Measurements from ENCODE around the gene FAM193B. TPM values are rescaled to one million over a fixed set of nuclear protein-coding genes. Genes with fewer than 3 reads are reported as not detected.

Gene FAM193B
- total RNA-seq, 1 experiment from 2014 or later: 43.8 TPM

DNA sequence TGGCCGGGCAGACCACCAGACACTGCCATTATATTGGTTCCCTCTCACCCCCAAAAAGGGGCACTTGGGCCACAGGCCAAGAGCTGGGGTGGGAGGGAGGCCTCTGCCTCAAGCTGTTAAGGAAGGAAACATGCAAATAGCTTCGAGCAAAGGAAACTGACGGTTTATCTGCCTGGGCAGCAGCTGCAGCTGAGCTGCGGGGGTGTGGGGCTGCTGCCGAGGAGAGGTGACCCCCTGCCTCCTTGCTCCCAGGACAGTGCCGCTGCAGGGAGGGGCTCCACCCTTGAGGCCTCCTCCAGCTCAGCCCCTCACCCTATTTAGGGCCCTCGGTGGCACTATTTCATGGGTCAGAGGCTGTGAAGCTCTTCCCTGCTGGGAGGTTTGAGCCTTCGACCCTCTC lies 45.5 kb downstream of the FAM193B start:
- ChIA-PET POLR2A (ENCODE audit: low non-redundant PET) (no interaction called here), CTCF (no interaction called here)
- H3K27ac ChIP-seq (ENCODE audit: low read depth, low read length, poor library complexity, severe bottlenecking): no peak overlapping the region
- peaks cover 33% of the 10 kb centered on the region for H3K36me3 ChIP-seq (ENCODE audit: insufficient read depth, low read length, poor library complexity, severe bottlenecking)
- no peaks in the 10 kb centered on the region for H3K4me1 ChIP-seq (ENCODE audit: insufficient read depth, low read length, poor library complexity, severe bottlenecking)
- no peak overlapping the region for H3K4me3 ChIP-seq (ENCODE audit: low read depth, low read length, poor library complexity, severe bottlenecking)
- no peak for TF ChIP-seq EZH2 (IDR thresholded peaks at IDR 0.05; ENCODE audit: borderline replicate concordance, low read depth, low read length, poor library complexity, severe bottlenecking)
- TF ChIP-seq, protein P1, sequence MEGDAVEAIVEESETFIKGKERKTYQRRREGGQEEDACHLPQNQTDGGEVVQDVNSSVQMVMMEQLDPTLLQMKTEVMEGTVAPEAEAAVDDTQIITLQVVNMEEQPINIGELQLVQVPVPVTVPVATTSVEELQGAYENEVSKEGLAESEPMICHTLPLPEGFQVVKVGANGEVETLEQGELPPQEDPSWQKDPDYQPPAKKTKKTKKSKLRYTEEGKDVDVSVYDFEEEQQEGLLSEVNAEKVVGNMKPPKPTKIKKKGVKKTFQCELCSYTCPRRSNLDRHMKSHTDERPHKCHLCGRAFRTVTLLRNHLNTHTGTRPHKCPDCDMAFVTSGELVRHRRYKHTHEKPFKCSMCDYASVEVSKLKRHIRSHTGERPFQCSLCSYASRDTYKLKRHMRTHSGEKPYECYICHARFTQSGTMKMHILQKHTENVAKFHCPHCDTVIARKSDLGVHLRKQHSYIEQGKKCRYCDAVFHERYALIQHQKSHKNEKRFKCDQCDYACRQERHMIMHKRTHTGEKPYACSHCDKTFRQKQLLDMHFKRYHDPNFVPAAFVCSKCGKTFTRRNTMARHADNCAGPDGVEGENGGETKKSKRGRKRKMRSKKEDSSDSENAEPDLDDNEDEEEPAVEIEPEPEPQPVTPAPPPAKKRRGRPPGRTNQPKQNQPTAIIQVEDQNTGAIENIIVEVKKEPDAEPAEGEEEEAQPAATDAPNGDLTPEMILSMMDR (conservative IDR thresholded peaks at IDR 0.05; ENCODE audit: low read depth, low read length): no peak
- BruUV-seq (replicated peaks): no TSS peak
- H3K9me3 ChIP-seq (ENCODE audit: low read depth, low read length, poor library complexity, severe bottlenecking): no peaks in the 10 kb centered on the region
- intact Hi-C loops (cut with micrococcal nuclease; ENCODE audit: unreplicated experiment): no loop called here
- no peaks in the 10 kb centered on the region for H3K27me3 ChIP-seq (replicated peaks; ENCODE audit: insufficient read depth, low read depth, low read length, poor library complexity)
- DNase-seq (ENCODE audit: low spot score): no peak

DNA sequence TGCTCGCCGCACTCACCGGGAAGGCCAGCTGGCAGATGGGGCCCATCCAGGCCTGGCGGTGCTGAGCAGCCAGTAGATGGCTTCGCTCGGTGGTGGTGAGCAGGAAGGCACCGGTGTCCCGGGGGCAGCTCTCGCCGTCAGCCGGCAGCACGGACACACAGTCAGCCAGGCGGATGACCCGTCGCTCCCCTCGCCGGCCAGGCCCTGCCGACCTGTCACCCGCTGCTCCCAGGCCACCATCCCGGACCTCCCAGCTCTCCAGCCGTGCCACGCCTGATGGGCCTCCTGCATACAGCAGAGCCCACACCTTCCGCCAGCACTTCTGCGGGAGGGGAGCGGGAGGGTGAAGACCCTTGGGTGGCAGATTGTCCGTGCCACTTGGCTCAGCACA lies 46.1 kb downstream of the FAM193B start:
- no peak overlapping the region for H3K27ac ChIP-seq (ENCODE audit: low read depth, low read length, poor library complexity, severe bottlenecking)
- POLR2A ChIA-PET (ENCODE audit: low non-redundant PET): no interaction called here
- no peak overlapping the region for H3K4me3 ChIP-seq (ENCODE audit: low read depth, low read length, poor library complexity, severe bottlenecking)
- BruUV-seq (replicated peaks): no TSS peak
- TF ChIP-seq, protein P1 (conservative IDR thresholded peaks at IDR 0.05; ENCODE audit: low read depth, low read length): no peak
- CTCF ChIA-PET: no interaction called here
- no peaks in the 10 kb centered on the region for H3K9me3 ChIP-seq (ENCODE audit: low read depth, low read length, poor library complexity, severe bottlenecking)
- intact Hi-C loops (cut with micrococcal nuclease; ENCODE audit: unreplicated experiment): no loop called here
- peaks cover 27% of the 10 kb centered on the region for H3K36me3 ChIP-seq (ENCODE audit: insufficient read depth, low read length, poor library complexity, severe bottlenecking)
- no peaks in the 10 kb centered on the region for H3K27me3 ChIP-seq (replicated peaks; ENCODE audit: insufficient read depth, low read depth, low read length, poor library complexity)
- no peak for DNase-seq (ENCODE audit: low spot score)
- no peaks in the 10 kb centered on the region for H3K4me1 ChIP-seq (ENCODE audit: insufficient read depth, low read length, poor library complexity, severe bottlenecking)

DNA sequence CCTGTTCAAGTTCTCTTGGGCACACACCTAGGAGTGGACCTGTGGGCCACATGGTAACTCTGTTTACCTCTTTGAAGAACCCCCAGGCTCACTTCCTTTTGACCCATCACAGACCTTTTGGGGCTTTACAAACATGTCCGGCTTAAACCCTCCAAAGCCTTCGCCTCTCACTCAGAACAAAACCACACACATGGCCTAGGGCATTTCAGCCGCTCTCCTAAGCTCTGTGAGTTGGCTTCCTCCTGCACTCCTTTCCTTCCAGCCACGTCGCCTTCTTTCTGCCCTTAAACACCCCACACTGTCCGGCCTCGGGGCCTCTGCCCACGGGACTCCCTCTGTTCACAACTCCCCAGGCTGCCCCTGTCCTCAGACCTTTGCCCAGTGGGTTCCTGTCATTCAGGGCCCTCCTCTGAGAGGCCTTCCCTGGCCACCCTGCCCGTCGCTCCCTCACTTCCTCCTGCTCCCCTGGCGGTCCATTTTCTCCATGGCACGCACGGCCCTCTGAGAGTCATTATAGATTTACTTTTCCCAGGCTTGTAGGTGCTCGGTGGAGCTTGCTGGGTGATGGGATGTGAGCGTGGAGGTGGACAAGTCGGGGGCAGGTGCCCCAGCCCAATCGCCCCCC lies 46.7 kb downstream of the FAM193B start:
- H3K4me3 ChIP-seq (ENCODE audit: low read depth, low read length, poor library complexity, severe bottlenecking): no peak overlapping the region
- no peak for DNase-seq (ENCODE audit: low spot score)
- TF ChIP-seq, protein P1 (conservative IDR thresholded peaks at IDR 0.05; ENCODE audit: low read depth, low read length): no peak
- TF ChIP-seq EZH2 (IDR thresholded peaks at IDR 0.05; ENCODE audit: borderline replicate concordance, low read depth, low read length, poor library complexity, severe bottlenecking): no peak
- H3K27ac ChIP-seq (ENCODE audit: low read depth, low read length, poor library complexity, severe bottlenecking): no peak overlapping the region
- intact Hi-C loops (cut with micrococcal nuclease; ENCODE audit: unreplicated experiment): no loop called here
- peaks cover 22% of the 10 kb centered on the region for H3K36me3 ChIP-seq (ENCODE audit: insufficient read depth, low read length, poor library complexity, severe bottlenecking)
- ChIA-PET CTCF (no interaction called here), POLR2A (ENCODE audit: low non-redundant PET) (no interaction called here)
- no peaks in the 10 kb centered on the region for H3K27me3 ChIP-seq (replicated peaks; ENCODE audit: insufficient read depth, low read depth, low read length, poor library complexity)
- H3K4me1 ChIP-seq (ENCODE audit: insufficient read depth, low read length, poor library complexity, severe bottlenecking): no peaks in the 10 kb centered on the region
- no peaks in the 10 kb centered on the region for H3K9me3 ChIP-seq (ENCODE audit: low read depth, low read length, poor library complexity, severe bottlenecking)
- BruUV-seq (replicated peaks): no TSS peak
